ENCODE data around the gene MORF4L2.

DNA sequence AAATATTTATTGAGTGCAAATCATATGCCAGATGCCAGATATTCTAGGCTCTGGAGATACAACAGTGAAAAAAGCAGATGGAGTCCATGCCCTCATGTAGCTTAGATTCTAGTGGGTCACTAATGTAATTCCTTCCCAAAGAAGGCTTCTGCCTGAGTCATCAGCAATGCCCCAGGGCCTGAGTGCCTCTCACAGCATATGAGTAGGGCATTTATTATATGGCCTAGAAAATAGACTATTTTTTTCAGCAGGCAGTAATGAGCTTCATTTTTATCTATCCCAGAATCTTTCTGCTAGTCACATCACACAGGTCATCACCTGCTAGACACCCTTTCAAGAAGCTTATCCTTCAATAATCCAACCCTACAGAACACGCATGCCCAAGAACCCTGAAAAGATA lies 46.5 kb upstream of the MORF4L2 start:
- TF ChIP-seq SUZ12 (IDR thresholded peaks at IDR 0.05; ENCODE audit: extremely low read depth, insufficient read depth, insufficient read length): no peak
- TF ChIP-seq ZNF274 (IDR thresholded peaks at IDR 0.05; ENCODE audit: low read depth, low read length): no peak
- no peak for TF ChIP-seq YY1 (IDR thresholded peaks at IDR 0.05; ENCODE audit: insufficient read depth, insufficient read length)
